Activated CD4-positive, alpha-beta memory T cell treated with anti-CD3 and anti-CD28 coated beads, Interleukin-2, amount 10 ng/mL, durations not matched to agents 7 days and 5 days (primary cell): ENCODE data around the gene GPER1. TPM values are rescaled to one million over a fixed set of nuclear protein-coding genes. Genes with fewer than 3 reads are reported as not detected.

Experiments
- CTCF ChIA-PET: fragments of 350-600 bp; sonication (Branson Sonifier 250); formaldehyde crosslinking; loops from one replicate; lab custom pipeline; 2021; ENCODE audit warnings: antibody characterized with exemption, inconsistent platforms; lab: Charles Lee
- POLR2A ChIA-PET: fragments of 350-600 bp; sonication (Branson Sonifier 250); formaldehyde crosslinking; loops from one replicate; lab custom pipeline; 2021; ENCODE audit warnings: antibody characterized with exemption; lab: Charles Lee
- DNase-seq: peaks from one replicate; pipeline ENCODE4 v3.0.0-alpha.2; 2020
- H3K27ac Mint-ChIP-seq: one replicate; pipeline ENCODE4 v1.8.0; 2021; ENCODE audit warnings: mild to moderate bottlenecking, mixed read lengths
- H3K27me3 Mint-ChIP-seq: one replicate; pipeline ENCODE4 v1.8.0; 2021; ENCODE audit warnings: mixed read lengths
- H3K36me3 Mint-ChIP-seq: one replicate; pipeline ENCODE4 v1.8.0; 2021; ENCODE audit warnings: low read depth, mixed read lengths
- H3K4me1 Mint-ChIP-seq: one replicate; pipeline ENCODE4 v1.8.0; 2021; ENCODE audit warnings: mixed read lengths
- H3K4me3 Mint-ChIP-seq: one replicate; pipeline ENCODE4 v1.8.0; 2021; ENCODE audit warnings: mild to moderate bottlenecking, mixed read lengths
- H3K9me3 Mint-ChIP-seq: one replicate; pipeline ENCODE4 v1.8.0; 2021; ENCODE audit warnings: mixed read lengths
- total RNA-seq, 2 experiments: library from RNA; stranded (reverse); gene quantifications; one replicate each; pipeline ENCODE4 v1.2.3, GENCODE V29; 2021

The GPER1 gene
- total RNA-seq, 2 experiments from 2014 or later, result 0.15 TPM; not detected in 1

DNA sequence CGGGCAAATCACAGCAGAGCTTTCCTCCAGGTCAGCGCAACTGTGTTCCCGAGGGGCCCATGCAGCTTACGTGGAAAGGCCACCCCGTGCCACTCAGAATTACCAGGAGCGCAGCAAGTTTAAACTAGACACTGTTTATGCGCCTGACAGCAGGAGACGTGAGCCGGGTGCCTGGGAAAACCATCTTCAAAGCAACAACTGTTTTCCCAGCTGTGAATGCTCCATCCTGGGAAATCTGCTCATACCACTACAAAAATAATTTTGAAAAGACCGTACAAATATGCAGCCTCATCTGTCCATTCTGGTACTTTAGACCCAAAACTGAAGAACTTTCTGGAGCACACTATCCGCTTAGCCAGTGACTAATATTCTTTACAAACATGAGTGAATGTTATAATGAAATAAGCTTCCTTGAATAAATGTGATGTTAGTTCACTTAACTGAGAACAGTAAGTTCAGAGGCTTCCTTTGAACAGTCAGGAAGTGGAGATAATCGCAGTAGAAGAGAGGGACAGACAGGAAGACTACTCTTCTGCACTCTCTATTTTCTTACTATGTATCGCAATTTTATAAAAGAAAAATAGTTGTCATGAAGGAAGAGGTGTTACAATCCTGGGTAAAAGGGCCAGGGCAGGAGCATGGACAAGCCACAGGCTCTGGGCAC is 16.7 kb downstream of the GPER1 start:
- H3K4me3 Mint-ChIP-seq, result no peak overlapping the region
- no peaks in the 10 kb centered on the region for H3K36me3 Mint-ChIP-seq
- no peaks in the 10 kb centered on the region for H3K9me3 Mint-ChIP-seq
- POLR2A ChIA-PET, result interaction anchor here (1.7 to 1.8 kb wide), 2 partner anchors 34 to 56 kb away, joined by 4 read pairs; a partner anchor contains a TSS
- no peak for DNase-seq
- CTCF ChIA-PET, result interaction anchor here (0.8 to 1.7 kb wide), 2 partner anchors 21 to 34 kb away, joined by 3 to 5 read pairs; no protein-coding TSS in a partner anchor
- H3K27me3 Mint-ChIP-seq, result no peaks in the 10 kb centered on the region
- peaks cover 28% of the 10 kb centered on the region for H3K4me1 Mint-ChIP-seq
- no peak overlapping the region for H3K27ac Mint-ChIP-seq

DNA sequence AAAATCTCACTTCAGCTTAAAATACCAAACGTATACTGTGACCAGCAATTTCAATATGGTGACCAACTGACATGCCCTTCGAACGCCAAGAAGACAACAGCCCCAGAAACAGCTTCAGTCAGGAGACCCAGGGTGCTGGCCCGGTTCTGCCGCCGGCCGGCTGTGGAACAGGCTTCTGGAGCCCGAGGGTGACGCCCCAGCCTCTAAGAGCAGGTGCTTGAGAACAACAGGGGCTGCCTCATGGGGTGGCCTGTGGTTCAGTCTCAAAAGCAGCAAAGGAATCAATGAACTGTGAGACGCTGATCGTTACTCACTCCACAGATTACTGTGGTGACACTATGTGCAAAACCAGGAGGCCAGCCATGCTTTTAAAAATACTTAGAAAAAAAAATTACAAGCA is 17.3 kb downstream of the GPER1 start:
- Mint-ChIP-seq H3K4me1 (peaks cover 28% of the 10 kb centered on the region), H3K4me3 (no peak overlapping the region), H3K27me3 (no peaks in the 10 kb centered on the region), H3K36me3 (no peaks in the 10 kb centered on the region), H3K9me3 (no peaks in the 10 kb centered on the region), H3K27ac (no peak overlapping the region)
- ChIA-PET CTCF (interaction anchor here (0.8 kb wide), 1 partner anchor 22 kb away, joined by 3 read pairs; no protein-coding TSS in a partner anchor), POLR2A (interaction anchor here (1.7 to 1.8 kb wide), 2 partner anchors 33 to 56 kb away, joined by 4 read pairs; a partner anchor contains a TSS)
- DNase-seq, result no peak

- peaks cover 28% of the 10 kb centered on the region for H3K4me1 Mint-ChIP-seq
- ChIA-PET CTCF (no interaction called here), POLR2A (no interaction called here)
- no peaks in the 10 kb centered on the region for H3K9me3 Mint-ChIP-seq
- H3K36me3 Mint-ChIP-seq, result no peaks in the 10 kb centered on the region
- no peak overlapping the region for H3K4me3 Mint-ChIP-seq
- no peak overlapping the region for H3K27ac Mint-ChIP-seq
- no peaks in the 10 kb centered on the region for H3K27me3 Mint-ChIP-seq
- no peak for DNase-seq
Observed at GRCh38 chr7:1106063-1106792, 18.3 kb downstream of the GPER1 start.

DNA sequence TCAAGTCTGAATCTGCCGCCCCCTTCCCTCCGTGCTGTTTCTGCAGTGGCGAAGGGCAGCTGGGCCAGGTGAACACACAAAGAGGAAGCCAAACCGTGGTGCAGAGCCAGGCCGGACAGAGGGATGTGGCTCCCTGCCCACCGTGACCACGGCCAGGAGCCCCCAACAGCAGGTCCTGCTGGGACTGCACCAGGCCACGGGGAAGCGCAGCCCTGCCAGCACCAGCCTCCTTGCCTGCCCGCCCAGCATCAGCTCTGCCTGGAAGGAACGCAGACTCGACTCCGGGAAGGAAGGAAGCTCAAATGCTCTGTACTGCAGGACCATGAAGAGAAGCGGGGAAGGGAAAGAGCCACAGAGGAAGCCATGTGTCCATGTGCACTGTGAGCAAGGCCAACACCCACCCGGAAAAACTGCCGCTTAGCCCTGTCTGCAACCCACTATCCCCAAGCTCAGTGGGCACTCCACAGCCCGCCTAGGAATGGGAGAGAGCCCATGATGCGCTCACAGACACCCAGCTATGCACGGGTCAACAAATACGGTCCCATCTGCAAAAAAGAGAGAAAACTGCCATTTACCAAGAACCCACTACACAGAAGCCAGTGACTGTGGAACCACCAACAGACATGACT is 19.0 kb downstream of the GPER1 start:
- Mint-ChIP-seq H3K4me3 (no peak overlapping the region), H3K9me3 (no peaks in the 10 kb centered on the region), H3K27me3 (no peaks in the 10 kb centered on the region), H3K27ac (no peak overlapping the region), H3K36me3 (no peaks in the 10 kb centered on the region), H3K4me1 (peaks cover 27% of the 10 kb centered on the region)
- CTCF ChIA-PET, result no interaction called here
- POLR2A ChIA-PET, result no interaction called here
- no peak for DNase-seq

DNA sequence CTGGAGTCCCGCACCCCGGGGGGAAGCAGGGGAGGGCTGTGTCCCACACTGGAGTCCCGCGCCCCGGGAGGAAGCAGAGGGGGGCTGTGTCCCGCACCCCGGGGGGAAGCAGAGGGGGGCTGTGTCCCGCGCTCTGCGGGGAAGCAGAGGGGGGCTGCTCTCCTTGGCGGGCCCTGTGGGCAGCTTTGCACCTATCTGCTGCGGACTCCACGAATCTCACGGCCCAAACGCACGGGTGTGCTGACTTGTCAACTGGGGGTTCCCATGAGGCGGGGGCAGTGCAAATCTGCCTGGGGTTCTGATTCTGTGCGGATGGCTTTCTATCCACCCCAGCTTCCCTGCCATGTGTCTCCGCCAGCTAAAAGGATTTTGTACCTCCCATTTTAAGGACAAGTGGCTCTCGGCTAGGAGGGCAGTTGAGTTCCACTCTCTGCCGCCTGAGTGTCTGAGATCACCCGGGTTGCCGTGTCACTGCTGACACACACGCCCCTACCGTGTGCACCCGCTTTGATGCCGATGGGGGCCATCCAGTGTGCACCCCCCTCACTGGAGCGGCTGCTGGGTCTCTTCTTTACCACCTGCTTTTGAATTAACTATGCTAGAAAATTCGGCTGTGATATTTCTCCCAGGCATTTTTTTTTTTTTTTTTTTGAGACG is 20.5 kb downstream of the GPER1 start:
- no peaks in the 10 kb centered on the region for H3K27me3 Mint-ChIP-seq
- DNase-seq, result no peak
- no peak overlapping the region for H3K27ac Mint-ChIP-seq
- no peaks in the 10 kb centered on the region for H3K9me3 Mint-ChIP-seq
- POLR2A ChIA-PET, result no interaction called here
- H3K36me3 Mint-ChIP-seq, result no peaks in the 10 kb centered on the region
- CTCF ChIA-PET, result no interaction called here
- peaks cover 14% of the 10 kb centered on the region for H3K4me1 Mint-ChIP-seq
- no peak overlapping the region for H3K4me3 Mint-ChIP-seq

GRCh38 chr7:1109581-1110310 is 21.8 kb downstream of the GPER1 start:
- H3K4me3 Mint-ChIP-seq, result no peak overlapping the region
- no peak overlapping the region for H3K27ac Mint-ChIP-seq
- no peaks in the 10 kb centered on the region for H3K36me3 Mint-ChIP-seq
- peaks cover 4% of the 10 kb centered on the region for H3K4me1 Mint-ChIP-seq
- no peaks in the 10 kb centered on the region for H3K9me3 Mint-ChIP-seq
- DNase-seq, result no peak
- no peaks in the 10 kb centered on the region for H3K27me3 Mint-ChIP-seq
- POLR2A ChIA-PET, result no interaction called here
- CTCF ChIA-PET, result no interaction called here

DNA sequence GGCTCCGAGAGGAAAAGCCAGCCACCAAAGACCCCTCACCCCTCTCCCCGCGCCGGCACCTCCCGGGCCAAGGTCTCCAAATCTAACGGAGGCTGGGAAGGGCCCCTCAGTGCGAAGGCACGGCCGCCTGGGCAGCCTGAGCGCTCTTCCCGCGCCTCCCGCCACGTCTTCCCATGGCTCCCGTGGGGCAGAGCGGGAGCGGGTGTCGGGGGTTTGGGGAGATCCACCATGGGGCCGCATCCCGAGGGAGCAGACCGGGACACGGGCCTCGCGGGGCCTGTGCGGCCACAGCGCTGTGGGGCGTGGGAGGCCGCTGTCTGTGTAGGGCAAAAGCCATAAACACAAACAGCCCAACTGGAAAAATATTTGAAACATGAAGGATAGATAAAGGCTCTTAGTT is 22.4 kb downstream of the GPER1 start:
- POLR2A ChIA-PET, result no interaction called here
- H3K9me3 Mint-ChIP-seq, result no peaks in the 10 kb centered on the region
- DNase-seq, result no peak
- CTCF ChIA-PET, result no interaction called here
- no peaks in the 10 kb centered on the region for H3K27me3 Mint-ChIP-seq
- no peak overlapping the region for H3K27ac Mint-ChIP-seq
- H3K4me3 Mint-ChIP-seq, result no peak overlapping the region
- no peaks in the 10 kb centered on the region for H3K4me1 Mint-ChIP-seq
- H3K36me3 Mint-ChIP-seq, result no peaks in the 10 kb centered on the region

GRCh38 chr7:1111156-1111555 is 23.2 kb downstream of the GPER1 start:
- Mint-ChIP-seq H3K4me1 (no peaks in the 10 kb centered on the region), H3K36me3 (no peaks in the 10 kb centered on the region), H3K4me3 (no peak overlapping the region), H3K27ac (no peak overlapping the region), H3K9me3 (peaks cover 6% of the 10 kb centered on the region), H3K27me3 (no peaks in the 10 kb centered on the region)
- ChIA-PET CTCF (no interaction called here), POLR2A (no interaction called here)
- DNase-seq, result no peak

GRCh38 chr7:1112109-1112508 is 24.2 kb downstream of the GPER1 start:
- no peak for DNase-seq
- ChIA-PET CTCF (interaction anchor here (1.2 kb wide), 1 partner anchor 119 kb away, joined by 5 read pairs; no protein-coding TSS in a partner anchor), POLR2A (no interaction called here)
- Mint-ChIP-seq H3K27me3 (no peaks in the 10 kb centered on the region), H3K27ac (no peak overlapping the region), H3K9me3 (peaks cover 6% of the 10 kb centered on the region), H3K4me3 (no peak overlapping the region), H3K36me3 (no peaks in the 10 kb centered on the region), H3K4me1 (no peaks in the 10 kb centered on the region)

- DNase-seq, result no peak
- no peaks in the 10 kb centered on the region for H3K36me3 Mint-ChIP-seq
- CTCF ChIA-PET, result interaction anchor here (1.2 kb wide), 1 partner anchor 120 kb away, joined by 5 read pairs; no protein-coding TSS in a partner anchor
- H3K27ac Mint-ChIP-seq, result no peak overlapping the region
- H3K27me3 Mint-ChIP-seq, result no peaks in the 10 kb centered on the region
- no peaks in the 10 kb centered on the region for H3K4me1 Mint-ChIP-seq
- peaks cover 6% of the 10 kb centered on the region for H3K9me3 Mint-ChIP-seq
- POLR2A ChIA-PET, result no interaction called here
- H3K4me3 Mint-ChIP-seq, result no peak overlapping the region
Observed at GRCh38 chr7:1112625-1113547, 25.0 kb downstream of the GPER1 start.

DNA sequence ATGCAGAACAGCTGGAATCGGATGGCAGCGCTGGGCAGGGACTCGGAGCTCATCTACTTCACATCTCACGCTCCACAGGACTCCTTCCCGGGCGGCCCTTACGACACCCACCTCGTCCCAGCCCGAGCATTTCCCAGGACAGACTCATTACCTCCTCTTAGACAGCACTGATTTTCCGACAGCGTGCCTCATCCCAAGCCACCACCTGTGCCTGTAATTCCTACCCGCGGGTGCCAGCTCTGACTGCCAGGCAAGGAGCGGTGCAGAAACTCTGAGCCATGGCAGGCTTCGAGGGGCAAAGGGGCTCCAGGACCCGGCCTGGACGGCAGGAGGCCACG is 25.6 kb downstream of the GPER1 start:
- no peaks in the 10 kb centered on the region for H3K36me3 Mint-ChIP-seq
- no peaks in the 10 kb centered on the region for H3K27me3 Mint-ChIP-seq
- no peak overlapping the region for H3K4me3 Mint-ChIP-seq
- POLR2A ChIA-PET, result no interaction called here
- H3K27ac Mint-ChIP-seq, result no peak overlapping the region
- no peak for DNase-seq
- CTCF ChIA-PET, result no interaction called here
- peaks cover 3% of the 10 kb centered on the region for H3K4me1 Mint-ChIP-seq
- peaks cover 6% of the 10 kb centered on the region for H3K9me3 Mint-ChIP-seq

DNA sequence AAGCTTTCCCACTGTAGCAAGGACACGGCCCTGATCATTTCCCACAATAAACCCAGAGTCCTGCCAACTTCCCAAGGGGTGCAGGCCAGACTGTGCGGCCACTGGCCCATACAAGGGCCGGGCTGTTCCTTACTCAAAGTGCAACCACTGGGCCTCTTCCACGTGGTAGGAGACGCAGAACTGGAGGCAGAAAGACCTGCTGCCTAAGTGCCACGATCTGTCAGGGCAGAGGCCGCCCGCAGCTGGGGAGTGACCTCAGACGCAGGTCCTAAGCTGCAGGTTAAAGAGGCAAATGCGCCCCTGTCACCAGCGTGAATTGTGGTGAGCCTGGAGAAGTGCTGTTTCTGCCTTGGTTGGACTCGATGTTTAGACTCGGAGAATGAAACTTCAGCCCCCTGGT is 26.2 kb downstream of the GPER1 start:
- ChIA-PET CTCF (no interaction called here), POLR2A (no interaction called here)
- H3K36me3 Mint-ChIP-seq, result no peaks in the 10 kb centered on the region
- DNase-seq, result no peak
- no peak overlapping the region for H3K4me3 Mint-ChIP-seq
- peaks cover 6% of the 10 kb centered on the region for H3K9me3 Mint-ChIP-seq
- H3K27ac Mint-ChIP-seq, result no peak overlapping the region
- H3K4me1 Mint-ChIP-seq, result peaks cover 5% of the 10 kb centered on the region
- no peaks in the 10 kb centered on the region for H3K27me3 Mint-ChIP-seq
